Hepatocyte (in vitro differentiated cells): ENCODE results near the gene OPN1MW3.
"Not testable (repeated sequence)": the region's sequence is repeated elsewhere in the genome, so short reads cannot be mapped to it uniquely, and the experiment has no call there.

ENCODE experiments used
- CTCF ChIP-seq: fragments of 200-600 bp; sonication (generic); IDR thresholded peaks from 2 replicates; pipeline ENCODE4 v1.5.1; 2016; ENCODE audit warnings: antibody characterized with exemption, mild to moderate bottlenecking; ENCODE audit not compliant: poor library complexity
- EZH2 ChIP-seq: fragments of 200-600 bp; sonication (generic); IDR thresholded peaks from 2 replicates; pipeline ENCODE4 v1.6.1; 2016; ENCODE audit warnings: antibody characterized with exemption, mild to moderate bottlenecking, borderline replicate concordance

- not testable (repeated sequence) for TF ChIP-seq EZH2, CTCF
Measured at GRCh38 chrX:154269245-154269644, 11.9 kb downstream of the OPN1MW3 start.
